GM06990 (cell line): ENCODE data around the gene HIF1A.

Experiments used
- DNase-seq: peaks from one replicate; pipeline ENCODE4 v3.0.0-alpha.2; 2011; ENCODE audit not compliant: insufficient read length; ENCODE audit errors: extremely low read depth
- H3K27me3 ChIP-seq: replicated peaks from 2 replicates; pipeline ENCODE4 v1.6.0; 2011; ENCODE audit warnings: low read length; ENCODE audit not compliant: control insufficient read depth, insufficient read depth
- H3K36me3 ChIP-seq: 2 replicates; pipeline ENCODE4 v1.5.1; 2011; ENCODE audit warnings: low read length; ENCODE audit not compliant: control insufficient read depth, insufficient read depth
- H3K4me3 ChIP-seq: replicated peaks from 2 replicates; pipeline ENCODE4 v1.5.1; 2011; ENCODE audit warnings: low read depth, mild to moderate bottlenecking, control low read depth, low read length
- CTCF ChIP-seq: IDR thresholded peaks from 2 replicates; pipeline ENCODE4 v1.5.1; 2011; ENCODE audit warnings: low read length, control low read depth, mild to moderate bottlenecking, inconsistent platforms; ENCODE audit not compliant: insufficient read depth, poor library complexity, severe bottlenecking

Gene HIF1A

GRCh38 chr14:61724133-61724532 lies 28.8 kb downstream of the HIF1A start:
- no peak for DNase-seq
- TF ChIP-seq CTCF, result no peak
- H3K27me3 ChIP-seq, result no peaks in the 10 kb centered on the region
- no peak overlapping the region for H3K4me3 ChIP-seq
- H3K36me3 ChIP-seq, result peaks cover 13% of the 10 kb centered on the region

DNA sequence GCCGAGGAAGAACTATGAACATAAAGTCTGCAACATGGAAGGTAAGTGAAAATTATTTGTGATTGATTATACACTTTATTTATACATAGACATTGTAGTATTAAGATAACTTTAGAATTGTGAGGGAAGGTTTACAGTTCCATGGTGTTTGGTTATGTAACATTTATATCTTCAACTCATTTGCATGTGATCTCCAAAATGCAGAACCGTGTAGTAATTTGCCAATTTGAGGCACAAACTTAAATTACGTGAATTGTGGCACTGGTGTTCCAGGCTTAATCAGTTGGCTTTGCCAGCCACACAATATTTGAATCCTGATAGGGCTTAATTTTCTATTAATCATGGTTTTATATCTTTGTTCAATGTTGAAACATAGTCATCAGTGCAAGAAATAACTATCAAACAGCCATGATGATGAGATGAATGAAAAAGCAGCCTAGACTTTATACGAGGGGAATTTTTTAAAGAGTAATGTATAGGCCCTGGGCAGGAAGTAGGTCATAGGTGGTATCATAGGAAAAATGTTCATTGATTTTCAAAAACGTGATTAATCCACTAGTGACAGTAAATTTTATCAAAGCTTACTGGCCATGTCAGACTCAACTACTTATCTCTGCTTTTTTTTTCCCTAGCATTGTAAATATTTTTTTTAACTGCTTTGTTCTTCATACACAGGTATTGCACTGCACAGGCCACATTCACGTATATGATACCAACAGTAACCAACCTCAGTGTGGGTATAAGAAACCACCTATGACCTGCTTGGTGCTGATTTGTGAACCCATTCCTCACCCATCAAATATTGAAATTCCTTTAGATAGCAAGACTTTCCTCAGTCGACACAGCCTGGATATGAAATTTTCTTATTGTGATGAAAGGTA lies 31.7 kb downstream of the HIF1A start:
- no peak for TF ChIP-seq CTCF
- Histone ChIP-seq H3K27me3 (no peaks in the 10 kb centered on the region), H3K4me3 (no peak overlapping the region), H3K36me3 (peaks cover 12% of the 10 kb centered on the region)
- DNase-seq, result no peak

- no peaks in the 10 kb centered on the region for H3K27me3 ChIP-seq
- TF ChIP-seq CTCF, result peak; percentile 34
- no peak for DNase-seq
- peaks cover 9% of the 10 kb centered on the region for H3K36me3 ChIP-seq
- no peak overlapping the region for H3K4me3 ChIP-seq
Measured at GRCh38 chr14:61730756-61731373, 35.6 kb downstream of the HIF1A start.

GRCh38 chr14:61733972-61734371 lies 38.7 kb downstream of the HIF1A start:
- Histone ChIP-seq H3K4me3 (no peak overlapping the region), H3K36me3 (peaks cover 6% of the 10 kb centered on the region), H3K27me3 (no peaks in the 10 kb centered on the region)
- DNase-seq, result no peak
- no peak for TF ChIP-seq CTCF

DNA sequence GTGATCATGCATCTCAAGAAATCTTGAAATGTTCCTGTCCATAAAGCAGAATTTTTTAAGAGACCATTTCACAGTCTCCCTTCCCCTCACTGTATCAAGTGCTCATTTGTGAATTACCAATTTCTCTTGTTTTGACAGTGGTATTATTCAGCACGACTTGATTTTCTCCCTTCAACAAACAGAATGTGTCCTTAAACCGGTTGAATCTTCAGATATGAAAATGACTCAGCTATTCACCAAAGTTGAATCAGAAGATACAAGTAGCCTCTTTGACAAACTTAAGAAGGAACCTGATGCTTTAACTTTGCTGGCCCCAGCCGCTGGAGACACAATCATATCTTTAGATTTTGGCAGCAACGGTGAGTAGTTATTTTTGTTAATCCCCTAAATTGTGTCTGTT lies 41.4 kb downstream of the HIF1A start:
- no peak for TF ChIP-seq CTCF
- Histone ChIP-seq H3K27me3 (no peaks in the 10 kb centered on the region), H3K4me3 (no peak overlapping the region), H3K36me3 (peaks cover 7% of the 10 kb centered on the region)
- no peak for DNase-seq
